Neutrophil (primary cell): ENCODE measurements around the gene CCDC71L.

Experiments
- H3K27ac ChIP-seq: fragments of 200-600 bp; sonication (generic); 2 replicates; pipeline ENCODE4 v1.5.1; 2016; ENCODE audit warnings: mild to moderate bottlenecking, moderate library complexity
- H3K27me3 ChIP-seq: fragments of 200-600 bp; sonication (generic); 2 replicates; pipeline ENCODE4 v1.6.0; 2016; ENCODE audit warnings: mild to moderate bottlenecking
- H3K36me3 ChIP-seq: fragments of 200-600 bp; sonication (generic); 2 replicates; pipeline ENCODE4 v1.5.1; 2017
- H3K4me1 ChIP-seq, 2 experiments: fragments of 200-600 bp in 1 of 2; sonication (generic) in 1 of 2; 1 replicate in 1 of 2; 2 replicates in 1 of 2; pipeline versions ENCODE4 v1.5.1 to v1.6.1; 2013 to 2016; ENCODE audit warnings: low read depth in 1 of 2, low read length in 1 of 2, mild to moderate bottlenecking in 1 of 2, moderate library complexity in 1 of 2; ENCODE audit not compliant: control insufficient read depth in 1 of 2, insufficient read depth in 1 of 2
- H3K4me3 ChIP-seq, 2 experiments: fragments of 200-600 bp in 1 of 2; sonication (generic) in 1 of 2; 1 replicate in 1 of 2; 2 replicates in 1 of 2; pipeline ENCODE4 v1.5.1; 2013 to 2016; ENCODE audit warnings: low read depth in 1 of 2, low read length in 1 of 2, mild to moderate bottlenecking in 1 of 2, moderate library complexity in 1 of 2
- H3K9me3 ChIP-seq: fragments of 200-600 bp; sonication (generic); 2 replicates; pipeline ENCODE4 v1.5.1; 2016
- CTCF ChIP-seq: fragments of 200-600 bp; sonication (generic); IDR thresholded peaks from 2 replicates; pipeline ENCODE4 v1.5.1; 2016; ENCODE audit warnings: antibody characterized with exemption

Gene CCDC71L

GRCh38 chr7:106653488-106653887, 7.5 kb downstream of the CCDC71L start:
- Histone ChIP-seq H3K36me3 (no peaks in the 10 kb centered on the region), H3K27ac (no peak overlapping the region), H3K27me3 (no peaks in the 10 kb centered on the region), H3K9me3 (no peaks in the 10 kb centered on the region), H3K4me3 (no peak overlapping the region), H3K4me1 (no peaks in the 10 kb centered on the region)
- no peak for TF ChIP-seq CTCF

GRCh38 chr7:106652909-106653308, 8.0 kb downstream of the CCDC71L start:
- no peak for TF ChIP-seq CTCF
- H3K36me3 ChIP-seq: no peaks in the 10 kb centered on the region
- H3K4me1 ChIP-seq: no peaks in the 10 kb centered on the region
- H3K27ac ChIP-seq: no peak overlapping the region
- no peak overlapping the region for H3K4me3 ChIP-seq
- H3K9me3 ChIP-seq: no peaks in the 10 kb centered on the region
- no peaks in the 10 kb centered on the region for H3K27me3 ChIP-seq

GRCh38 chr7:106652092-106652491, 8.9 kb downstream of the CCDC71L start:
- Histone ChIP-seq H3K27ac (no peak overlapping the region), H3K4me1 (no peaks in the 10 kb centered on the region), H3K4me3 (no peak overlapping the region), H3K36me3 (no peaks in the 10 kb centered on the region), H3K9me3 (no peaks in the 10 kb centered on the region), H3K27me3 (no peaks in the 10 kb centered on the region)
- TF ChIP-seq CTCF: no peak

- no peaks in the 10 kb centered on the region for H3K9me3 ChIP-seq
- H3K4me1 ChIP-seq: no peaks in the 10 kb centered on the region
- H3K27me3 ChIP-seq: no peaks in the 10 kb centered on the region
- H3K27ac ChIP-seq: no peak overlapping the region
- H3K4me3 ChIP-seq: no peak overlapping the region
- H3K36me3 ChIP-seq: no peaks in the 10 kb centered on the region
- TF ChIP-seq CTCF: no peak
Observed at GRCh38 chr7:106646256-106646655, 14.7 kb downstream of the CCDC71L start.

GRCh38 chr7:106644999-106645398, 16.0 kb downstream of the CCDC71L start:
- H3K4me1 ChIP-seq: no peaks in the 10 kb centered on the region
- no peaks in the 10 kb centered on the region for H3K36me3 ChIP-seq
- no peaks in the 10 kb centered on the region for H3K27me3 ChIP-seq
- no peak for TF ChIP-seq CTCF
- no peak overlapping the region for H3K27ac ChIP-seq
- no peak overlapping the region for H3K4me3 ChIP-seq
- H3K9me3 ChIP-seq: no peaks in the 10 kb centered on the region
